ENCODE data around the gene MAST4.
A peak's percentile ranks its signal among the peaks of the same experiment; 100 is the strongest.

MAST4 gene

GRCh38 chr5:67211926-67212325 lies 615.7 kb downstream of the MAST4 start:
- Mint-ChIP-seq H3K36me3 (peaks cover 3% of the 10 kb centered on the region), H3K9me3 (no peaks in the 10 kb centered on the region)
- no peak for DNase-seq (ENCODE audit: low spot score in 2 of 2)

DNA sequence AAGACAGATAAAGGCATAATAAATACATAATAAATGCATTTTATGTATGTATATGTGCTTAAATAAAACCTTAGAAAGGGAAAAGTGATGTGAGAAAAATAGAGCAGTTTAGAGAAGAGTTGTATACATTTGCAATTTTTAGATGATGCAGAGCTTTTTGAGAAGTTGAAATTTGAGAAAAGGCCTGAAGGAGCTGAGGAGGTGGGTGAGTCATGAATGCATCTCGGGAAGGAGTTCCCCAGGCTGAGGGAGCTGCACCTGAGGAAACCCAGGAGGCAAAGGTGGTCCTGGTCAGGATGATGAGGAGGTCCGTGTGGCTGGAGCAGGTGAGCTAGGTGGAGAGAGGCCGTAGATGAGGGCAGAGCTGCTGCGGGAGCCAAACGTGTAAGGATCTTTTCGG lies 617.8 kb downstream of the MAST4 start:
- ATAC-seq (no peak), DNase-seq (ENCODE audit: low spot score in 2 of 2) (no peak)
- H3K4me3 Mint-ChIP-seq, result no peak overlapping the region
- H3K4me1 Mint-ChIP-seq, result peaks cover 55% of the 10 kb centered on the region
- H3K9me3 Mint-ChIP-seq, result no peaks in the 10 kb centered on the region
- no peaks in the 10 kb centered on the region for H3K36me3 Mint-ChIP-seq
- peak overlapping the region; percentile 46 for H3K27ac Mint-ChIP-seq

More at GRCh38 chr5:67211926-67212325, 615.7 kb downstream of the MAST4 start:
- Mint-ChIP-seq H3K4me1 (peaks cover 56% of the 10 kb centered on the region), H3K27ac (no peak overlapping the region), H3K4me3 (no peak overlapping the region)
- no peak for ATAC-seq

- Mint-ChIP-seq H3K4me3 (peak overlapping the region; percentile 69), H3K36me3 (no peaks in the 10 kb centered on the region), H3K4me1 (peaks cover 52% of the 10 kb centered on the region), H3K27ac (peak overlapping the region; percentile 92), H3K9me3 (no peaks in the 10 kb centered on the region)
- DNase-seq (ENCODE audit: low spot score in 2 of 2) (no peak), ATAC-seq (no peak)
Measured at GRCh38 chr5:67214707-67215447, 618.7 kb downstream of the MAST4 start.

- Mint-ChIP-seq H3K4me1 (peaks cover 53% of the 10 kb centered on the region), H3K36me3 (no peaks in the 10 kb centered on the region), H3K27ac (peak overlapping the region; percentile 92), H3K9me3 (no peaks in the 10 kb centered on the region), H3K4me3 (peak overlapping the region; percentile 69)
- DNase-seq (ENCODE audit: low spot score in 2 of 2) (peak; percentile 39 to 78), ATAC-seq (peak; percentile 93)
Measured at GRCh38 chr5:67215519-67216471, 619.6 kb downstream of the MAST4 start.

DNA sequence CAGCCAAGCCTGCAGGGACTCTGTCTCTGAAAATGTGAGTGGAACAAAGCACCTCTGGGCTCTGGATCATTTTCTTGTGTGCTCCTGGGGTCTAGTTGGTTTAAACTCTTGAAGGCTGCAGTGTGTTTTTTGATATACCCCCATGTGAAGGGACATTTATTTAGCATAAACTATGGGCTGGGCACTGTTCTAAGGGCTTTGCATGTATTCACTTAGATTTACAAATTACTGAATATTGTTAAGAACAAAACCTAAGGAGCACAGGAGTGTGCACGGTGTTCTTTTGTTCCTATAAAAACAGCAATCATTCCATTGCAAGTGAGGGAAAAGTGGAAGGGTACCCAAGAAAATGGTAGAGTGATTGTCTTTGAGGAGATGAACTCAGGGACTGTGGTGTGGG lies 620.4 kb downstream of the MAST4 start:
- Mint-ChIP-seq H3K4me3 (peak overlapping the region; percentile 69), H3K9me3 (no peaks in the 10 kb centered on the region), H3K4me1 (peaks cover 58% of the 10 kb centered on the region), H3K27ac (peak overlapping the region; percentile 92), H3K36me3 (peaks cover 1% of the 10 kb centered on the region)
- ATAC-seq (no peak), DNase-seq (ENCODE audit: low spot score in 2 of 2) (no peak)

Measured in stimulated activated effector memory CD8-positive, alpha-beta T cell treated with anti-CD3 and anti-CD28 coated beads, Interleukin-12 subunit alpha, Interleukin-12 subunit beta, amount 100 ng/mL, for 72 hours (primary cell).